NB4 (cell line): ENCODE measurements around the gene TCTN2.

Experiments used
- DNase-seq: peaks from one replicate; pipeline ENCODE4 v3.0.0; 2010; ENCODE audit warnings: low read depth
- H3K4me3 ChIP-seq: one replicate; pipeline ENCODE4 v1.5.1; 2011; ENCODE audit warnings: mild to moderate bottlenecking, low read depth, low read length, moderate library complexity
- MYC ChIP-seq: IDR thresholded peaks from 2 replicates; pipeline ENCODE4 v1.6.1; 2011; ENCODE audit warnings: low read depth, low read length
- POLR2A ChIP-seq: IDR thresholded peaks from 2 replicates; pipeline ENCODE4 v1.6.1; 2011; ENCODE audit warnings: mild to moderate bottlenecking; ENCODE audit not compliant: insufficient read length; ENCODE audit errors: extremely low read depth
- TF ChIP-seq, protein P1 (sequence below): IDR thresholded peaks from 2 replicates; pipeline ENCODE4 v1.6.1; 2011; ENCODE audit warnings: low read depth, low read length
- TF ChIP-seq, protein P2 (sequence below): IDR thresholded peaks from one replicate; pipeline ENCODE4 v1.5.1; 2012; ENCODE audit warnings: low read depth, low read length

The TCTN2 gene

DNA sequence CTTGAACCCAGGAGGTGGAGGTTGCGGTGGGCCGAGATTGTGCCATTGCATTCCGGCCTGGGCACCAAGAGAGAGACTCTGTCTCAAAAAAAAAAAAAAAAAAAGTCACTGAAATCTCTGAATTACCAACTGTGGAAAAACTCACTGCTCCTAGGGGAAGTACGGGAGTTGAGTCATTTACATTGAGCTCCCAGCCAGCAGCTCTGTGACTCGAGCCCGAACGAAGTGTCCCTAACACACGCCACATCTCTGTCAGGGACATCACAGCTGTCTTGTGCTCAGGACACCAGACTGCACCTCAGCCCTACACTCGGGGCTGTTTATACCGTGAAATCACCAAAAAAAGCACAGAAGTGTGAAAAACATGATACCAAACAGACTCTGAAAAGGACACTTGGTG lies 62.3 kb downstream of the TCTN2 start:
- TF ChIP-seq, protein P1, sequence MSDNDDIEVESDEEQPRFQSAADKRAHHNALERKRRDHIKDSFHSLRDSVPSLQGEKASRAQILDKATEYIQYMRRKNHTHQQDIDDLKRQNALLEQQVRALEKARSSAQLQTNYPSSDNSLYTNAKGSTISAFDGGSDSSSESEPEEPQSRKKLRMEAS: no peak
- TF ChIP-seq MYC: no peak
- no peak for TF ChIP-seq POLR2A
- TF ChIP-seq, protein P2, sequence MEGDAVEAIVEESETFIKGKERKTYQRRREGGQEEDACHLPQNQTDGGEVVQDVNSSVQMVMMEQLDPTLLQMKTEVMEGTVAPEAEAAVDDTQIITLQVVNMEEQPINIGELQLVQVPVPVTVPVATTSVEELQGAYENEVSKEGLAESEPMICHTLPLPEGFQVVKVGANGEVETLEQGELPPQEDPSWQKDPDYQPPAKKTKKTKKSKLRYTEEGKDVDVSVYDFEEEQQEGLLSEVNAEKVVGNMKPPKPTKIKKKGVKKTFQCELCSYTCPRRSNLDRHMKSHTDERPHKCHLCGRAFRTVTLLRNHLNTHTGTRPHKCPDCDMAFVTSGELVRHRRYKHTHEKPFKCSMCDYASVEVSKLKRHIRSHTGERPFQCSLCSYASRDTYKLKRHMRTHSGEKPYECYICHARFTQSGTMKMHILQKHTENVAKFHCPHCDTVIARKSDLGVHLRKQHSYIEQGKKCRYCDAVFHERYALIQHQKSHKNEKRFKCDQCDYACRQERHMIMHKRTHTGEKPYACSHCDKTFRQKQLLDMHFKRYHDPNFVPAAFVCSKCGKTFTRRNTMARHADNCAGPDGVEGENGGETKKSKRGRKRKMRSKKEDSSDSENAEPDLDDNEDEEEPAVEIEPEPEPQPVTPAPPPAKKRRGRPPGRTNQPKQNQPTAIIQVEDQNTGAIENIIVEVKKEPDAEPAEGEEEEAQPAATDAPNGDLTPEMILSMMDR: no peak
- H3K4me3 ChIP-seq: no peak overlapping the region
- no peak for DNase-seq

DNA sequence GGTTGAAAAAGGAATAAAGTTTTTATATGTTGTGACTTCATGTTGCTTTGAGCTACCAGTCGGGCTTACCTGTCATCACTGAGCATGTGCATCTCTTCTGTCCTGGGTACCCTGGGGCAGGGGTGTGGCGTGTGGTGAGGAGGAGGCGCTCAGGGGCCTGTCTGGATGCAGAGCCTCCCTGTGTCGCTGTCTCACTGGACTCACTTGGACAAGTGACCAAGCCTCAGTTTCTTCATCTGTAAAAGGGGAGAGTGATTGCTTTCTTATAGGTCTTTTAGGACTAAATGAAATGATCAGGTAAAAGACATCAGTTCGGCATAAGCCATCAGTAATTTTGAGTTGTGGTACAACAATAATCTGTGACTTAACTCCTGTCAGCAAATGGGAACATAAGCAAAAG lies 63.4 kb downstream of the TCTN2 start:
- TF ChIP-seq, protein P2: no peak
- TF ChIP-seq MYC (no peak), POLR2A (no peak)
- TF ChIP-seq, protein P1: no peak
- no peak for DNase-seq
- no peak overlapping the region for H3K4me3 ChIP-seq

- no peak overlapping the region for H3K4me3 ChIP-seq
- TF ChIP-seq, protein P1: no peak
- TF ChIP-seq MYC: no peak
- no peak for TF ChIP-seq POLR2A
- TF ChIP-seq, protein P2: no peak
- DNase-seq: peak; percentile 81
These were observed 71.1 kb downstream of the TCTN2 start for GRCh38 chr12:123741937-123742572.

DNA sequence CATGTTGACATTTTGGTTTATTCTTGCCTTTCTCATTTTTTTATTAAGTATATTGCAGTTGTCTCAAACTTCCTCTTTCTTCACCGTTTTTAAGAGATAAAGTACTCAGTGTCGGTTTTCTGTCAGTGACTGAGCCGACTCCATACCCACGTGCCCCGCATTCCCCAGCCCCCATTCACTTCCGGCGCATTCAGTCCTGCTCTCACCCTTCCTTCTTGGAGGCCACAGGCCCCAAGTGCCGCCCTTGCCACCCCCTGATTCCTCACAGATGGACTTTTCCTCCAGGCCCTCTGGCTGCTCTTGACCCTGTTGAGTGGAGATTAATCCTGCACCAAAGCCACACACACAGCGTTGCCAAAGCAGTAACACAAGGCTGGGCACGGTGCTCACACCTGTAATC lies 72.1 kb downstream of the TCTN2 start:
- peak; percentile 95 for DNase-seq
- TF ChIP-seq, protein P2: no peak
- TF ChIP-seq, protein P1: peak; percentile 98
- TF ChIP-seq POLR2A (peak; percentile 31), MYC (peak; percentile 100)
- H3K4me3 ChIP-seq: no peak overlapping the region

DNA sequence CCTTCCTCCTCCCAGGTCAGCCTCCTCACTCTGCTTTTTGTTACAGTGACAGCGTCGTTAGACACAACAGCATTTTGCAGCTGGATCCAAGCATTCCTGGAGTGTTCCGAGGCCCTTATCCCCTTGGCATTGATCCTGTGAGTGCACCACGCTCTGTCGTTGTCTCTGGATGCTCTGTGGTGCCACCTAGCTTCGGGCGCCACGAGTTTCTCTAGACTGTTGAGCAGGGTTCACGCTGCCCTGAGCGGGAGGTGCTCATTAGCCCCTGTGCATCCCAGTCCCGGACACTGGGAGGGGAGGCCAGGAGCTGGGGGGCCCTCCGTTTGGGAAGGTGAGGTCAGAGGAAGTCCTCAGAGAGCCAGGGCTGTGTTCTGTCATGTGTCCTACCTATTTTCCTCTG lies 73.9 kb downstream of the TCTN2 start:
- H3K4me3 ChIP-seq: no peak overlapping the region
- peak; percentile 43 for DNase-seq
- TF ChIP-seq, protein P2: peak; percentile 49
- TF ChIP-seq, protein P1: no peak
